ENCODE measurements around the gene FIGNL1. TPM values are rescaled to one million over a fixed set of nuclear protein-coding genes. Genes with fewer than 3 reads are reported as not detected.

Gene FIGNL1
- total and polyA plus RNA-seq, 2 donors (not counting 1 experiment from before 2014, with no cell fraction given): 3.6 to 24.5 TPM

- Mint-ChIP-seq H3K4me3 (no peak overlapping the region), H3K27ac (no peak overlapping the region), H3K27me3 (no peaks in the 10 kb centered on the region), H3K4me1 (peaks cover 8% of the 10 kb centered on the region), H3K9me3 (ENCODE audit: insufficient read depth) (no peaks in the 10 kb centered on the region)
- H3K79me2 ChIP-seq (ENCODE audit: control insufficient read depth, insufficient read depth, low read length): no peaks in the 10 kb centered on the region
- no peaks in the 10 kb centered on the region for H3K27me3 ChIP-seq (replicated peaks in 1 of 4; ENCODE audit: control extremely low read depth in 1 of 4, control insufficient read depth in 3 of 4, insufficient read depth in 4 of 4, low read length in 3 of 4)
- no peak for DNase-seq
- no peak overlapping the region for H3K27ac ChIP-seq (ENCODE audit: low read length in 2 of 2)
- WGBS (ENCODE audit: insufficient coverage): 100% methylated on average over 2 of the region's 2 CpGs
- H3K4me1 ChIP-seq (ENCODE audit: control insufficient read depth in 2 of 2, insufficient read depth in 2 of 2, low read length in 2 of 2): peaks cover 0 to 4% of the 10 kb centered on the region in 2 donors
- no peak overlapping the region for H2AFZ ChIP-seq (ENCODE audit: insufficient read depth, low read depth, low read length, poor library complexity, severe bottlenecking)
- no peaks in the 10 kb centered on the region for H3K36me3 ChIP-seq (replicated peaks in 1 of 2; ENCODE audit: control extremely low read depth in 1 of 2, control insufficient read depth in 1 of 2, extremely low read depth in 1 of 2, insufficient read depth in 2 of 2, low read length in 1 of 2)
- ChIA-PET CTCF (interaction anchor here (1.1 to 3.6 kb wide), 3 partner anchors 10 to 733 kb away, joined by 3 to 18 read pairs (median 15); no protein-coding TSS in a partner anchor), POLR2A (no interaction called here)
- no peaks in the 10 kb centered on the region for H4K20me1 ChIP-seq (ENCODE audit: control insufficient read depth, insufficient read depth, low read length, poor library complexity, severe bottlenecking)
- TF ChIP-seq EZH2 (IDR thresholded peaks at IDR 0.05; ENCODE audit: borderline replicate concordance, insufficient read depth, low read depth, low read length, poor library complexity, severe bottlenecking) (no peak), CTCF (IDR thresholded peaks at IDR 0.05) (no peak)
- ATAC-seq (ENCODE audit: low read depth): no peak
- no peak overlapping the region for H3K9ac ChIP-seq (ENCODE audit: low read length)
- H3K4me3 ChIP-seq (ENCODE audit: control extremely low read depth in 1 of 5, extremely low read depth in 1 of 5, insufficient read depth in 1 of 5, low read depth in 2 of 5, low read length in 4 of 5): no peak overlapping the region
- intact Hi-C loops (cut with micrococcal nuclease): no loop called here
- no peaks in the 10 kb centered on the region for H3K9me3 ChIP-seq (ENCODE audit: control extremely low read depth in 1 of 3, control insufficient read depth in 2 of 3, insufficient read depth in 1 of 3, low read length in 2 of 3)
- H3K4me2 ChIP-seq (replicated peaks; ENCODE audit: low read depth, low read length, poor library complexity, severe bottlenecking): no peak overlapping the region
These were observed 22.6 kb downstream of the FIGNL1 start for GRCh38 chr7:50427518-50427917.

- Histone ChIP-seq H3K4me1 (ENCODE audit: control insufficient read depth in 2 of 2, insufficient read depth in 2 of 2, low read length in 2 of 2) (peaks cover 0 to 4% of the 10 kb centered on the region in 2 donors), H3K4me3 (ENCODE audit: control extremely low read depth in 1 of 5, extremely low read depth in 1 of 5, insufficient read depth in 1 of 5, low read depth in 2 of 5, low read length in 4 of 5) (no peak overlapping the region), H4K20me1 (ENCODE audit: control insufficient read depth, insufficient read depth, low read length, poor library complexity, severe bottlenecking) (no peaks in the 10 kb centered on the region), H3K36me3 (replicated peaks in 1 of 2; ENCODE audit: control extremely low read depth in 1 of 2, control insufficient read depth in 1 of 2, extremely low read depth in 1 of 2, insufficient read depth in 2 of 2, low read length in 1 of 2) (no peaks in the 10 kb centered on the region), H2AFZ (ENCODE audit: insufficient read depth, low read depth, low read length, poor library complexity, severe bottlenecking) (no peak overlapping the region), H3K79me2 (ENCODE audit: control insufficient read depth, insufficient read depth, low read length) (no peaks in the 10 kb centered on the region), H3K27me3 (replicated peaks in 1 of 4; ENCODE audit: control extremely low read depth in 1 of 4, control insufficient read depth in 3 of 4, insufficient read depth in 4 of 4, low read length in 3 of 4) (no peaks in the 10 kb centered on the region), H3K27ac (ENCODE audit: low read length in 2 of 2) (no peak overlapping the region), H3K4me2 (replicated peaks; ENCODE audit: low read depth, low read length, poor library complexity, severe bottlenecking) (no peak overlapping the region), H3K9me3 (ENCODE audit: control extremely low read depth in 1 of 3, control insufficient read depth in 2 of 3, insufficient read depth in 1 of 3, low read length in 2 of 3) (no peaks in the 10 kb centered on the region), H3K9ac (ENCODE audit: low read length) (no peak overlapping the region)
- CTCF ChIA-PET: interaction anchor here (2.5 to 3.6 kb wide), 2 partner anchors 9 to 220 kb away, joined by 15 to 18 read pairs; no protein-coding TSS in a partner anchor
- Mint-ChIP-seq H3K4me1 (peaks cover 8% of the 10 kb centered on the region), H3K4me3 (no peak overlapping the region), H3K9me3 (ENCODE audit: insufficient read depth) (no peaks in the 10 kb centered on the region), H3K27me3 (no peaks in the 10 kb centered on the region), H3K27ac (no peak overlapping the region)
- DNase-seq (no peak), ATAC-seq (ENCODE audit: low read depth) (no peak)
- POLR2A ChIA-PET: no interaction called here
- no peak for TF ChIP-seq CTCF (IDR thresholded peaks at IDR 0.05)
- TF ChIP-seq EZH2 (IDR thresholded peaks at IDR 0.05; ENCODE audit: borderline replicate concordance, insufficient read depth, low read depth, low read length, poor library complexity, severe bottlenecking): no peak
- 99% methylated on average over 4 of the region's 5 CpGs for WGBS (ENCODE audit: insufficient coverage)
- intact Hi-C loops (cut with micrococcal nuclease): no loop called here
These were observed 23.7 kb downstream of the FIGNL1 start for GRCh38 chr7:50426280-50427045.

All from B cell (primary cell).